WI38 (cell line): Measurements from ENCODE around the gene ANKRD34A.
A peak's percentile ranks its signal among the peaks of the same experiment; 100 is the strongest.

ENCODE experiments used
- H3K4me3 ChIP-seq: 2 replicates; pipeline ENCODE4 v1.5.1; 2011; ENCODE audit warnings: low read depth, mild to moderate bottlenecking, control low read depth, low read length
- CTCF ChIP-seq: IDR thresholded peaks from 2 replicates; pipeline ENCODE4 v1.5.1; 2012; ENCODE audit warnings: low read depth, mild to moderate bottlenecking, control low read depth, low read length

ANKRD34A gene

GRCh38 chr1:145977486-145978470 is 13.4 kb upstream of the ANKRD34A start:
- TF ChIP-seq CTCF: peak; percentile 65
- no peak overlapping the region for H3K4me3 ChIP-seq

GRCh38 chr1:145977016-145977415 is 12.6 kb upstream of the ANKRD34A start:
- H3K4me3 ChIP-seq: no peak overlapping the region
- TF ChIP-seq CTCF: no peak

GRCh38 chr1:145975216-145975615 is 10.8 kb upstream of the ANKRD34A start:
- TF ChIP-seq CTCF: no peak
- no peak overlapping the region for H3K4me3 ChIP-seq

- H3K4me3 ChIP-seq: no peak overlapping the region
- TF ChIP-seq CTCF: no peak
Measured at GRCh38 chr1:145974721-145975120, 10.3 kb upstream of the ANKRD34A start.

GRCh38 chr1:145972580-145972979 is 8.2 kb upstream of the ANKRD34A start:
- H3K4me3 ChIP-seq: no peak overlapping the region
- TF ChIP-seq CTCF: no peak

GRCh38 chr1:145967288-145967687 is 2.9 kb upstream of the ANKRD34A start:
- H3K4me3 ChIP-seq: no peak overlapping the region
- TF ChIP-seq CTCF: no peak

GRCh38 chr1:145965119-145965744 is 857 bp upstream of the ANKRD34A start:
- H3K4me3 ChIP-seq: peak overlapping the region; percentile 72
- TF ChIP-seq CTCF: no peak
